Measurements from ENCODE around the gene ADARB2. TPM values are rescaled to one million over a fixed set of nuclear protein-coding genes. Genes with fewer than 3 reads are reported as not detected.

The ADARB2 gene
- total RNA-seq, 1 donor from 2014 or later, result 1.2 TPM

GRCh38 chr10:1185911-1186682, 551.2 kb downstream of the ADARB2 start:
- TF ChIP-seq, protein P1, sequence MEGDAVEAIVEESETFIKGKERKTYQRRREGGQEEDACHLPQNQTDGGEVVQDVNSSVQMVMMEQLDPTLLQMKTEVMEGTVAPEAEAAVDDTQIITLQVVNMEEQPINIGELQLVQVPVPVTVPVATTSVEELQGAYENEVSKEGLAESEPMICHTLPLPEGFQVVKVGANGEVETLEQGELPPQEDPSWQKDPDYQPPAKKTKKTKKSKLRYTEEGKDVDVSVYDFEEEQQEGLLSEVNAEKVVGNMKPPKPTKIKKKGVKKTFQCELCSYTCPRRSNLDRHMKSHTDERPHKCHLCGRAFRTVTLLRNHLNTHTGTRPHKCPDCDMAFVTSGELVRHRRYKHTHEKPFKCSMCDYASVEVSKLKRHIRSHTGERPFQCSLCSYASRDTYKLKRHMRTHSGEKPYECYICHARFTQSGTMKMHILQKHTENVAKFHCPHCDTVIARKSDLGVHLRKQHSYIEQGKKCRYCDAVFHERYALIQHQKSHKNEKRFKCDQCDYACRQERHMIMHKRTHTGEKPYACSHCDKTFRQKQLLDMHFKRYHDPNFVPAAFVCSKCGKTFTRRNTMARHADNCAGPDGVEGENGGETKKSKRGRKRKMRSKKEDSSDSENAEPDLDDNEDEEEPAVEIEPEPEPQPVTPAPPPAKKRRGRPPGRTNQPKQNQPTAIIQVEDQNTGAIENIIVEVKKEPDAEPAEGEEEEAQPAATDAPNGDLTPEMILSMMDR (IDR thresholded peaks at IDR 0.05), result no peak
- H3K27me3 ChIP-seq, result no peaks in the 10 kb centered on the region
- peak; percentile 55 for DNase-seq
- ATAC-seq, result no peak
- no peaks in the 10 kb centered on the region for H3K36me3 ChIP-seq
- H3K27ac ChIP-seq, result no peak overlapping the region
- intact Hi-C loops (cut with DNase I), result no loop called here
- H3K9me3 ChIP-seq, result no peaks in the 10 kb centered on the region
- no peak overlapping the region for H3K4me3 ChIP-seq
- no peaks in the 10 kb centered on the region for H3K4me1 ChIP-seq

- no peaks in the 10 kb centered on the region for H3K4me1 ChIP-seq
- no peaks in the 10 kb centered on the region for H3K36me3 ChIP-seq
- no peaks in the 10 kb centered on the region for H3K9me3 ChIP-seq
- intact Hi-C loops (cut with DNase I), result no loop called here
- ATAC-seq, result no peak
- no peak overlapping the region for H3K27ac ChIP-seq
- TF ChIP-seq, protein P1 (IDR thresholded peaks at IDR 0.05), result no peak
- no peaks in the 10 kb centered on the region for H3K27me3 ChIP-seq
- DNase-seq, result peak; percentile 54
- no peak overlapping the region for H3K4me3 ChIP-seq
Measured at GRCh38 chr10:1184541-1185430, 552.5 kb downstream of the ADARB2 start.

GRCh38 chr10:1183701-1184100, 553.6 kb downstream of the ADARB2 start:
- TF ChIP-seq, protein P1 (IDR thresholded peaks at IDR 0.05), result no peak
- H3K27ac ChIP-seq, result no peak overlapping the region
- H3K4me1 ChIP-seq, result no peaks in the 10 kb centered on the region
- peak; percentile 48 for DNase-seq
- intact Hi-C loops (cut with DNase I), result no loop called here
- H3K9me3 ChIP-seq, result no peaks in the 10 kb centered on the region
- H3K4me3 ChIP-seq, result no peak overlapping the region
- H3K36me3 ChIP-seq, result no peaks in the 10 kb centered on the region
- no peaks in the 10 kb centered on the region for H3K27me3 ChIP-seq
- ATAC-seq, result no peak

DNA sequence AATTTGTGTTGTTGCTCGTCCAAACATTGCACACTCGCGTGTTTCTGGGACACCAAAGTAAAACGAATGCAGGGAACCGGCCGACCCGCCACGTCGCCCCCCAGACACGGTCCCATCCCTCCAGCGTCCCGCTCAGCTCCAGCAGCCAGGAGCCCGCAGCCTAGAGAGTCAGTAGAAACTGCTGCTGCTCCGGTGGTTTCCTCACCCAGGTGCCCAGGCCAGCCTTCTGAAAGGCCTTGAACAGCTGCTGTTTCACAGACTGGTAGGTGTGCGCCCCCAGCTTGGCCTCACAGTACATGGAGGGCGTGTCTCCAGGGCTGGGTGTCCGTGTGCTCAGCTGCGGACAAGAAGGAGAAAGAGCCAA, 554.3 kb downstream of the ADARB2 start:
- ATAC-seq (no peak), DNase-seq (peak; percentile 53)
- intact Hi-C loops (cut with DNase I), result no loop called here
- TF ChIP-seq, protein P1 (IDR thresholded peaks at IDR 0.05), result no peak
- no peaks in the 10 kb centered on the region for H3K9me3 ChIP-seq
- no peaks in the 10 kb centered on the region for H3K36me3 ChIP-seq
- no peak overlapping the region for H3K27ac ChIP-seq
- no peak overlapping the region for H3K4me3 ChIP-seq
- H3K4me1 ChIP-seq, result no peaks in the 10 kb centered on the region
- H3K27me3 ChIP-seq, result no peaks in the 10 kb centered on the region

GRCh38 chr10:1182280-1183032, 554.9 kb downstream of the ADARB2 start:
- H3K27ac ChIP-seq, result no peak overlapping the region
- H3K36me3 ChIP-seq, result no peaks in the 10 kb centered on the region
- H3K9me3 ChIP-seq, result no peaks in the 10 kb centered on the region
- H3K4me3 ChIP-seq, result no peak overlapping the region
- TF ChIP-seq, protein P1 (IDR thresholded peaks at IDR 0.05), result no peak
- peak; percentile 7 for DNase-seq
- H3K27me3 ChIP-seq, result no peaks in the 10 kb centered on the region
- intact Hi-C loops (cut with DNase I), result no loop called here
- ATAC-seq, result no peak
- no peaks in the 10 kb centered on the region for H3K4me1 ChIP-seq
